Activated T-cell treated with anti-CD3 and anti-CD28 coated beads, Interleukin-2, amount 50 U/mL, for 4 hours (primary cell): ENCODE data around the gene MAT1A. TPM values are rescaled to one million over a fixed set of nuclear protein-coding genes. Genes with fewer than 3 reads are reported as not detected.

ENCODE experiments used
- ATAC-seq, 2 donors: fragments of 200-7000 bp; cut with Tn5 transposase; one replicate each; pipeline ENCODE4 v1.10.0; 2021
- DNase-seq: peaks from one replicate; pipeline ENCODE4 v3.0.0-alpha.2; 2020
- H3K27me3 Mint-ChIP-seq: one replicate; pipeline ENCODE4 v1.8.0; 2021; ENCODE audit warnings: low read depth, mixed read lengths
- H3K36me3 Mint-ChIP-seq: one replicate; pipeline ENCODE4 v1.8.0; 2022; ENCODE audit warnings: mixed read lengths; ENCODE audit not compliant: insufficient read depth
- H3K4me1 Mint-ChIP-seq: one replicate; pipeline ENCODE4 v1.8.0; 2021; ENCODE audit warnings: low read depth, mixed read lengths
- H3K4me3 Mint-ChIP-seq: one replicate; pipeline ENCODE4 v1.8.0; 2021; ENCODE audit warnings: mild to moderate bottlenecking, moderate library complexity, mixed read lengths
- H3K9me3 Mint-ChIP-seq: one replicate; pipeline ENCODE4 v1.8.0; 2021; ENCODE audit warnings: mixed read lengths
- total RNA-seq, 3 donors: library from RNA; stranded (reverse); gene quantifications; one replicate each; pipeline ENCODE4 v1.2.1, GENCODE V29; 2021

The MAT1A gene
- total RNA-seq, 3 donors from 2014 or later: 0.13 to 0.54 (median 0.16) TPM

GRCh38 chr10:80277016-80277415, 12.4 kb downstream of the MAT1A start:
- ATAC-seq: no peak
- no peak for DNase-seq
- H3K36me3 Mint-ChIP-seq: no peaks in the 10 kb centered on the region
- H3K9me3 Mint-ChIP-seq: no peaks in the 10 kb centered on the region
- H3K27me3 Mint-ChIP-seq: no peaks in the 10 kb centered on the region
- no peak overlapping the region for H3K4me3 Mint-ChIP-seq
- H3K4me1 Mint-ChIP-seq: no peaks in the 10 kb centered on the region

GRCh38 chr10:80276335-80276734, 13.1 kb downstream of the MAT1A start:
- DNase-seq (no peak), ATAC-seq (no peak)
- Mint-ChIP-seq H3K36me3 (no peaks in the 10 kb centered on the region), H3K4me1 (no peaks in the 10 kb centered on the region), H3K27me3 (no peaks in the 10 kb centered on the region), H3K4me3 (no peak overlapping the region), H3K9me3 (no peaks in the 10 kb centered on the region)

GRCh38 chr10:80275756-80276155, 13.7 kb downstream of the MAT1A start:
- ATAC-seq (no peak), DNase-seq (no peak)
- Mint-ChIP-seq H3K27me3 (peaks cover 3% of the 10 kb centered on the region), H3K36me3 (no peaks in the 10 kb centered on the region), H3K4me3 (no peak overlapping the region), H3K9me3 (no peaks in the 10 kb centered on the region), H3K4me1 (no peaks in the 10 kb centered on the region)

- Mint-ChIP-seq H3K27me3 (peaks cover 3% of the 10 kb centered on the region), H3K36me3 (no peaks in the 10 kb centered on the region), H3K9me3 (no peaks in the 10 kb centered on the region), H3K4me1 (no peaks in the 10 kb centered on the region), H3K4me3 (no peak overlapping the region)
- ATAC-seq (no peak), DNase-seq (no peak)
These were observed 14.3 kb downstream of the MAT1A start for GRCh38 chr10:80275135-80275498.

GRCh38 chr10:80274396-80275134, 14.9 kb downstream of the MAT1A start:
- Mint-ChIP-seq H3K4me3 (no peak overlapping the region), H3K27me3 (peaks cover 3% of the 10 kb centered on the region), H3K4me1 (no peaks in the 10 kb centered on the region), H3K36me3 (no peaks in the 10 kb centered on the region), H3K9me3 (no peaks in the 10 kb centered on the region)
- ATAC-seq (no peak), DNase-seq (no peak)

- Mint-ChIP-seq H3K9me3 (no peaks in the 10 kb centered on the region), H3K4me3 (no peak overlapping the region)
- no peak for ATAC-seq
These were observed 15.8 kb downstream of the MAT1A start for GRCh38 chr10:80273523-80274170.

GRCh38 chr10:80272793-80273522, 16.5 kb downstream of the MAT1A start:
- Mint-ChIP-seq H3K36me3 (no peaks in the 10 kb centered on the region), H3K4me1 (no peaks in the 10 kb centered on the region), H3K27me3 (peaks cover 3% of the 10 kb centered on the region), H3K4me3 (no peak overlapping the region), H3K9me3 (no peaks in the 10 kb centered on the region)
- no peak for ATAC-seq
- DNase-seq: no peak

More at GRCh38 chr10:80273523-80274170, 15.8 kb downstream of the MAT1A start:
- no peak for DNase-seq
- Mint-ChIP-seq H3K4me1 (no peaks in the 10 kb centered on the region), H3K27me3 (peaks cover 3% of the 10 kb centered on the region), H3K36me3 (no peaks in the 10 kb centered on the region)

- H3K36me3 Mint-ChIP-seq: no peaks in the 10 kb centered on the region
- H3K4me3 Mint-ChIP-seq: no peak overlapping the region
- H3K9me3 Mint-ChIP-seq: no peaks in the 10 kb centered on the region
- no peaks in the 10 kb centered on the region for H3K4me1 Mint-ChIP-seq
- peaks cover 3% of the 10 kb centered on the region for H3K27me3 Mint-ChIP-seq
- ATAC-seq (no peak), DNase-seq (no peak)
These were observed 18.0 kb downstream of the MAT1A start for GRCh38 chr10:80271416-80271815.

GRCh38 chr10:80270887-80271286, 18.6 kb downstream of the MAT1A start:
- Mint-ChIP-seq H3K36me3 (no peaks in the 10 kb centered on the region), H3K4me1 (no peaks in the 10 kb centered on the region), H3K9me3 (no peaks in the 10 kb centered on the region), H3K4me3 (no peak overlapping the region), H3K27me3 (peaks cover 3% of the 10 kb centered on the region)
- no peak for ATAC-seq
- DNase-seq: no peak

- Mint-ChIP-seq H3K9me3 (no peaks in the 10 kb centered on the region), H3K4me3 (no peak overlapping the region), H3K4me1 (no peaks in the 10 kb centered on the region), H3K27me3 (peaks cover 8% of the 10 kb centered on the region), H3K36me3 (no peaks in the 10 kb centered on the region)
- DNase-seq (no peak), ATAC-seq (no peak)
These were observed 20.4 kb downstream of the MAT1A start for GRCh38 chr10:80268938-80269588.

- H3K9me3 Mint-ChIP-seq: no peaks in the 10 kb centered on the region
- no peaks in the 10 kb centered on the region for H3K36me3 Mint-ChIP-seq
- H3K27me3 Mint-ChIP-seq: peaks cover 8% of the 10 kb centered on the region
- DNase-seq: no peak
- H3K4me1 Mint-ChIP-seq: no peaks in the 10 kb centered on the region
- H3K4me3 Mint-ChIP-seq: no peak overlapping the region
- no peak for ATAC-seq
These were observed 21.2 kb downstream of the MAT1A start for GRCh38 chr10:80268266-80268665.

- ATAC-seq (no peak), DNase-seq (no peak)
- H3K27me3 Mint-ChIP-seq: peaks cover 8% of the 10 kb centered on the region
- H3K9me3 Mint-ChIP-seq: peaks cover 4% of the 10 kb centered on the region
- no peaks in the 10 kb centered on the region for H3K4me1 Mint-ChIP-seq
- H3K36me3 Mint-ChIP-seq: no peaks in the 10 kb centered on the region
- H3K4me3 Mint-ChIP-seq: no peak overlapping the region
These were observed 23.0 kb downstream of the MAT1A start for GRCh38 chr10:80266513-80266863.

GRCh38 chr10:80265740-80266512, 23.5 kb downstream of the MAT1A start:
- Mint-ChIP-seq H3K9me3 (peaks cover 4% of the 10 kb centered on the region), H3K27me3 (peaks cover 5% of the 10 kb centered on the region), H3K36me3 (no peaks in the 10 kb centered on the region), H3K4me1 (no peaks in the 10 kb centered on the region), H3K4me3 (no peak overlapping the region)
- ATAC-seq (no peak), DNase-seq (no peak)
